GM23338 (cell line): ENCODE results near the gene ZDHHC13. TPM values are rescaled to one million over a fixed set of nuclear protein-coding genes. Genes with fewer than 3 reads are reported as not detected.

Source experiments
- ATAC-seq: fragments of 200-7000 bp; cut with Tn5 transposase; 3 replicates; pipeline ENCODE4 v1.9.1; 2020
- DNase-seq: peaks from one replicate; pipeline ENCODE4 v3.0.0-alpha.2; 2015; ENCODE audit warnings: low spot score
- H2AFZ ChIP-seq: fragments of 200-600 bp; sonication (generic); 2 replicates; pipeline ENCODE4 v1.8.0; 2016; ENCODE audit warnings: antibody characterized with exemption, mild to moderate bottlenecking, moderate library complexity
- H3F3A ChIP-seq: fragments of 200-600 bp; sonication (generic); replicated peaks from 2 replicates; pipeline ENCODE4 v1.8.0; 2017; ENCODE audit warnings: antibody characterized with exemption, mixed run types, low read depth
- H3K27ac ChIP-seq: fragments of 200-600 bp; sonication (generic); 2 replicates; pipeline ENCODE4 v1.6.1; 2016; ENCODE audit warnings: low read depth
- H3K27me3 ChIP-seq: fragments of 200-600 bp; sonication (generic); 2 replicates; pipeline ENCODE4 v1.8.0; 2016; ENCODE audit warnings: mild to moderate bottlenecking, mixed run types, moderate library complexity; ENCODE audit not compliant: insufficient read depth
- H3K36me3 ChIP-seq: fragments of 200-600 bp; sonication (generic); 2 replicates; pipeline ENCODE4 v1.8.0; 2016; ENCODE audit warnings: mild to moderate bottlenecking; ENCODE audit not compliant: insufficient read depth
- H3K4me1 ChIP-seq: fragments of 200-600 bp; sonication (generic); 2 replicates; pipeline ENCODE4 v1.8.0; 2016; ENCODE audit warnings: mild to moderate bottlenecking, moderate library complexity; ENCODE audit not compliant: insufficient read depth
- H3K4me2 ChIP-seq: fragments of 200-600 bp; sonication (generic); 2 replicates; pipeline ENCODE4 v1.7.1; 2017; ENCODE audit warnings: mixed run types
- H3K4me3 ChIP-seq: fragments of 200-600 bp; sonication (generic); 2 replicates; pipeline ENCODE4 v1.6.1; 2016; ENCODE audit warnings: mixed run types
- H3K79me2 ChIP-seq: fragments of 200-600 bp; sonication (generic); replicated peaks from 2 replicates; pipeline ENCODE4 v1.8.0; 2017; ENCODE audit warnings: mild to moderate bottlenecking; ENCODE audit not compliant: insufficient read depth
- H3K9me2 ChIP-seq: fragments of 200-600 bp; sonication (generic); 2 replicates; pipeline ENCODE4 v1.8.0; 2017; ENCODE audit not compliant: insufficient read depth
- H4K20me1 ChIP-seq: fragments of 200-600 bp; sonication (generic); replicated peaks from 2 replicates; pipeline ENCODE4 v1.8.0; 2017; ENCODE audit warnings: mild to moderate bottlenecking; ENCODE audit not compliant: insufficient read depth
- H3K27ac Mint-ChIP-seq: 2 replicates; pipeline ENCODE4 v1.8.0; 2020; ENCODE audit warnings: inconsistent platforms, mild to moderate bottlenecking, moderate library complexity, mixed read lengths
- H3K27me3 Mint-ChIP-seq: 3 replicates; pipeline ENCODE4 v1.8.0; 2022; ENCODE audit warnings: low read depth, mild to moderate bottlenecking, moderate library complexity, mixed read lengths, inconsistent platforms; ENCODE audit not compliant: insufficient read depth, poor library complexity
- H3K36me3 Mint-ChIP-seq: 3 replicates; pipeline ENCODE4 v1.8.0; 2021; ENCODE audit warnings: low read depth, mild to moderate bottlenecking, inconsistent platforms, moderate library complexity, mixed read lengths
- H3K4me1 Mint-ChIP-seq: 3 replicates; pipeline ENCODE4 v1.8.0; 2020; ENCODE audit warnings: mild to moderate bottlenecking, inconsistent platforms, mixed read lengths
- H3K4me3 Mint-ChIP-seq: 3 replicates; pipeline ENCODE4 v1.8.0; 2021; ENCODE audit warnings: moderate library complexity, mild to moderate bottlenecking, inconsistent platforms, mixed read lengths
- H3K9me3 Mint-ChIP-seq: 3 replicates; pipeline ENCODE4 v1.8.0; 2020; ENCODE audit warnings: moderate library complexity, mild to moderate bottlenecking, inconsistent platforms, mixed read lengths
- CREB1 ChIP-seq: fragments of 250-450 bp; sonication (Bioruptor Pico); IDR thresholded peaks from 2 replicates; pipeline ENCODE4 v1.5.0; 2020; ENCODE audit warnings: low read depth, mild to moderate bottlenecking, moderate library complexity
- EZH2 ChIP-seq: fragments of 200-600 bp; sonication (generic); IDR thresholded peaks from one replicate; pipeline ENCODE4 v1.8.0; 2017; ENCODE audit warnings: antibody characterized with exemption, mild to moderate bottlenecking, low read depth; ENCODE audit not compliant: unreplicated experiment
- EZH2phosphoT487 ChIP-seq: fragments of 200-600 bp; sonication (generic); IDR thresholded peaks from one replicate; pipeline ENCODE4 v1.8.1; 2018; ENCODE audit warnings: antibody characterized with exemption; ENCODE audit not compliant: unreplicated experiment
- JUNB ChIP-seq: IDR thresholded peaks from one replicate; pipeline ENCODE4 v1.6.1; 2016; ENCODE audit warnings: antibody characterized with exemption; ENCODE audit not compliant: unreplicated experiment
- NANOG ChIP-seq: IDR thresholded peaks from 2 replicates; pipeline ENCODE4 v1.6.1; 2016; ENCODE audit warnings: antibody characterized with exemption, borderline replicate concordance
- POLR2AphosphoS5 ChIP-seq: IDR thresholded peaks from 2 replicates; pipeline ENCODE4 v1.6.1; 2016; ENCODE audit warnings: antibody characterized with exemption, low read depth
- REST ChIP-seq: IDR thresholded peaks from one replicate; pipeline ENCODE4 v1.6.1; 2018; ENCODE audit warnings: antibody characterized with exemption; ENCODE audit not compliant: unreplicated experiment
- STAT1 ChIP-seq: IDR thresholded peaks from one replicate; pipeline ENCODE4 v1.6.1; 2016; ENCODE audit warnings: antibody characterized with exemption; ENCODE audit not compliant: unreplicated experiment
- ZNF114 ChIP-seq: fragments of 250-450 bp; sonication (Bioruptor Pico); IDR thresholded peaks from 2 replicates; pipeline ENCODE4 v1.5.0; 2020; ENCODE audit warnings: mild to moderate bottlenecking, moderate library complexity
- ZNF331 ChIP-seq: fragments of 250-450 bp; sonication (Bioruptor Pico); IDR thresholded peaks from 2 replicates; pipeline ENCODE4 v1.5.0; 2020; ENCODE audit warnings: low read depth, mild to moderate bottlenecking, moderate library complexity
- ZNF462 ChIP-seq: fragments of 250-450 bp; sonication (Bioruptor Pico); IDR thresholded peaks from 2 replicates; pipeline ENCODE4 v1.5.0; 2020; ENCODE audit warnings: mild to moderate bottlenecking, moderate library complexity
- polyA plus RNA-seq: library from polyadenylated mRNA; unstranded; fragments of >200 nt; fragmentation: Nextera tagmentation; extraction: Ambion mirVana; gene quantifications from 2 replicates; pipeline ENCODE4 v1.2.1, GENCODE V29; 2016
- total RNA-seq: library from RNA; depleted of rRNA; stranded (reverse); fragments of >200 nt; shearing (Covaris generic); gene quantifications from 2 replicates; pipeline ENCODE4 v1.2.3, GENCODE V29; 2014
- TF ChIP-seq, protein P1 (sequence below), 2 experiments: fragments of 200-600 bp in 1 of 2; sonication (generic) in 1 of 2; conservative IDR thresholded peaks; 2 replicates each; pipeline versions ENCODE4 v1.5.1 to v1.6.1; 2016 to 2017; ENCODE audit warnings: antibody characterized with exemption in 2 of 2, low read depth in 2 of 2, mild to moderate bottlenecking in 2 of 2, moderate library complexity in 1 of 2
- TF ChIP-seq, protein P2 (sequence below): IDR thresholded peaks from 2 replicates; pipeline ENCODE4 v1.6.1; 2016; ENCODE audit warnings: antibody characterized with exemption

ZDHHC13 gene
- total and polyA plus RNA-seq, 2 experiments from 2014 or later, result 21.0 to 27.7 TPM

DNA sequence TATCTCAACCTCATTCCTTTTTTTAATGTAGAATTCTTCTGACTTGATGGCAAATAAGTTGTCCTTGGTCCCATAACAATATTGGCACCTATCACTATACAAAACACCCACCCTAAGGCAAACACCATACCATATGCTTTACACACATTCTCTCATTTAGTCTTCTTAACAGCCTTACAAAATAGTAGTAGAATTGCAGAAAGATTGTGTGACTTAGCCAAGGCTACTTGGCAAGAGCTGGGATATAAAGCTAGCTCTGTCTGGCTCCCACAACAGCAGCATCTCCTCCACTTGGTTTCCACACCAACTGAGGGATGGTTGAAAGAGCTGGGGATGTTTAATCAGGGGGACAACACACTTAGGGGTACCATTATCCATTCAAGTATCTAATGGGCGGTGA is 9.8 kb upstream of the ZDHHC13 start:
- DNase-seq (no peak), ATAC-seq (no peak)
- no peaks in the 10 kb centered on the region for H3K9me3 Mint-ChIP-seq
- Histone ChIP-seq H3K27me3 (no peaks in the 10 kb centered on the region), H3K4me1 (peaks cover 10% of the 10 kb centered on the region; the same call in 1 of the 2 replicates), H3K9me2 (peaks cover 14% of the 10 kb centered on the region), H4K20me1 (no peaks in the 10 kb centered on the region), H3F3A (no peaks in the 10 kb centered on the region), H3K36me3 (no peaks in the 10 kb centered on the region), H2AFZ (no peak overlapping the region), H3K4me3 (no peak overlapping the region), H3K79me2 (no peaks in the 10 kb centered on the region), H3K27ac (no peak overlapping the region), H3K4me2 (no peak overlapping the region)
- H3K4me1 Mint-ChIP-seq, result peaks cover 13% of the 10 kb centered on the region
- peaks cover 2% of the 10 kb centered on the region for H3K27me3 Mint-ChIP-seq
- H3K36me3 Mint-ChIP-seq, result no peaks in the 10 kb centered on the region
- TF ChIP-seq EZH2phosphoT487 (no peak), REST (no peak), NANOG (no peak), ZNF331 (no peak), ZNF114 (CRISPR knock-in tag) (no peak), ZNF462 (CRISPR knock-in tag) (no peak), STAT1 (no peak), EZH2 (no peak), CREB1 (CRISPR knock-in tag) (no peak), POLR2AphosphoS5 (no peak), JUNB (no peak)
- TF ChIP-seq, protein P1, sequence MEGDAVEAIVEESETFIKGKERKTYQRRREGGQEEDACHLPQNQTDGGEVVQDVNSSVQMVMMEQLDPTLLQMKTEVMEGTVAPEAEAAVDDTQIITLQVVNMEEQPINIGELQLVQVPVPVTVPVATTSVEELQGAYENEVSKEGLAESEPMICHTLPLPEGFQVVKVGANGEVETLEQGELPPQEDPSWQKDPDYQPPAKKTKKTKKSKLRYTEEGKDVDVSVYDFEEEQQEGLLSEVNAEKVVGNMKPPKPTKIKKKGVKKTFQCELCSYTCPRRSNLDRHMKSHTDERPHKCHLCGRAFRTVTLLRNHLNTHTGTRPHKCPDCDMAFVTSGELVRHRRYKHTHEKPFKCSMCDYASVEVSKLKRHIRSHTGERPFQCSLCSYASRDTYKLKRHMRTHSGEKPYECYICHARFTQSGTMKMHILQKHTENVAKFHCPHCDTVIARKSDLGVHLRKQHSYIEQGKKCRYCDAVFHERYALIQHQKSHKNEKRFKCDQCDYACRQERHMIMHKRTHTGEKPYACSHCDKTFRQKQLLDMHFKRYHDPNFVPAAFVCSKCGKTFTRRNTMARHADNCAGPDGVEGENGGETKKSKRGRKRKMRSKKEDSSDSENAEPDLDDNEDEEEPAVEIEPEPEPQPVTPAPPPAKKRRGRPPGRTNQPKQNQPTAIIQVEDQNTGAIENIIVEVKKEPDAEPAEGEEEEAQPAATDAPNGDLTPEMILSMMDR (conservative IDR thresholded peaks at IDR 0.05; ENCODE audit: low read depth in 2 of 2), result no peak
- TF ChIP-seq, protein P2, sequence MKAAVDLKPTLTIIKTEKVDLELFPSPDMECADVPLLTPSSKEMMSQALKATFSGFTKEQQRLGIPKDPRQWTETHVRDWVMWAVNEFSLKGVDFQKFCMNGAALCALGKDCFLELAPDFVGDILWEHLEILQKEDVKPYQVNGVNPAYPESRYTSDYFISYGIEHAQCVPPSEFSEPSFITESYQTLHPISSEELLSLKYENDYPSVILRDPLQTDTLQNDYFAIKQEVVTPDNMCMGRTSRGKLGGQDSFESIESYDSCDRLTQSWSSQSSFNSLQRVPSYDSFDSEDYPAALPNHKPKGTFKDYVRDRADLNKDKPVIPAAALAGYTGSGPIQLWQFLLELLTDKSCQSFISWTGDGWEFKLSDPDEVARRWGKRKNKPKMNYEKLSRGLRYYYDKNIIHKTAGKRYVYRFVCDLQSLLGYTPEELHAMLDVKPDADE, result no peak
- H3K4me3 Mint-ChIP-seq, result no peak overlapping the region
- H3K27ac Mint-ChIP-seq, result no peak overlapping the region
